ENCODE measurements around the gene SAT1.
A peak's percentile ranks its signal among the peaks of the same experiment; 100 is the strongest.
"Not testable (repeated sequence)": the region's sequence is repeated elsewhere in the genome, so short reads cannot be mapped to it uniquely, and the experiment has no call there.

The SAT1 gene

GRCh38 chrX:23782863-23783588 lies at the start of gene SAT1:
Gene SAT1, plus strand, starts transcription at chrX:23783173. Its CDS starts 179 bp downstream, at chrX:23783352.
- peak; percentile 84 for DNase-seq (ENCODE audit: low read depth)

- DNase-seq (ENCODE audit: low read depth), result no peak
Observed at GRCh38 chrX:23736030-23736429, 46.9 kb upstream of the SAT1 start.

DNA sequence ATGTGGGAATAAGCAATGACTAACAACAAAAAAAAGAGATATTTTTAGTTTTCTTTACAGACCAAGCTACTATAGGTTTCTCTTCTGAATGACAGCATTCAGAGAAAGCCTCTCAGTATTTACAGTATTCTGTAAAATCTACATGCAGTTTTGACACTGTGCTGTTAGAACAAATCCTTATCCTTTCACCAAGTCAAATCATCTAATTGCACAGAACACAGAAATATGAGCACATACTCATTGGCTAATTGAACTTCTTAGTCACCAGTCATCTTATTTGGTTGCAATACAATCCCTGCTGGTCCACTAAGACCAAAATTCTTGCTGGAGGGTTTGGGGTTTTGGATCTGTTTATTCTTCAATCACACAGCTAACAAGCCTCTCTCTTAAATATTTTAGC lies 45.6 kb upstream of the SAT1 start:
- no peak for DNase-seq (ENCODE audit: low read depth)

- no peak for DNase-seq (ENCODE audit: low read depth)
Observed at GRCh38 chrX:23742174-23742696, 40.7 kb upstream of the SAT1 start.

DNA sequence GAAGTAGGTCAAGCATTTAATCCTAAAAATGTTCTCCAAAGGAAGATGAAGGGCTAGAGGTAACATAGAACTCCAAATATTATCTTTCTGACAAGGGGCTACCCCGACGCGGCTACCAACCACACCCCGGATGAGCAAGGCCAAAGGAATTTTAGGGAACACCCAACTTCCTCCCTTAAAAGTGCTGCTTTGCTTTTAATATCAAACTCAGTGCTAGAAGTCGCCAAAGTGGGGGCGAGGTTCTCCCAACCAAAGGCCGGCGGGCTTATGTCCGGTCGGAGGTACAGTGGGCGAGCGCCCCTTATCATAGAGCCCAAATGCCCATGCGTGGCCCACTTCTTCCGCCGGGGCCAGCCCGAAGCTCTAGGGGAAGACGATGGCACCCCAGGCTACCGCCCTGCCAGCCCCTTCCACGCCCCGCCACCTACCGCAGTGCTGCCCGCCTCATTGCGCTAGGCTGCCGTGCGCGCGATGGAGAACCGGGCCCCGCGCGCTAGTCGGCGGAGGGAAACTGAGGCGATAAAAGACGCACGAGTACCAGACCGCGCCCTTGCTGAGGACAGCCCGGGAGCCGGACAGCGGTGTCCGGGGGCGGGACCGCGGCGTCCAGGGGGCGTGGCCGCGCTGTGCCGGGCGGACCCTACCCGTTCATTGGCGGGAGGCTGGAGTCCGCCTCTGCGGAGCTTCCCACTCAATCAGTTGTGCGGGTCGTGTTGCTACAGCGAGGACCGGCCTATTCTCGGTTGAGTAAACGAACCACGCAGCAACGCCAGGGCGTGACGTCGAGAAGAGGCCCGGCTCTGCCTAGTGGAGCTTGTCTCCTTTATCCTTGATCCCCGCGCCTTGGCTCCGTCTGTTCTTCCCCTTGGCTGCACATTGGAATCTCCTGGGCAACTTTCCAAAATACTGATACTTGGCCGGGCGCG lies 40.0 kb upstream of the SAT1 start, which contains the start of gene ACOT9:
ACOT9 (minus strand) TSS at position 580 of the 926 bp plus-strand sequence; CDS start at position 448, 132 bp downstream.
- DNase-seq (ENCODE audit: low read depth), result peak; percentile 47

- not testable (repeated sequence) for DNase-seq (ENCODE audit: low read depth)
Observed at GRCh38 chrX:23743623-23743971, 39.4 kb upstream of the SAT1 start.

GRCh38 chrX:23745786-23746185 lies 37.2 kb upstream of the SAT1 start:
- DNase-seq (ENCODE audit: low read depth), result no peak

DNA sequence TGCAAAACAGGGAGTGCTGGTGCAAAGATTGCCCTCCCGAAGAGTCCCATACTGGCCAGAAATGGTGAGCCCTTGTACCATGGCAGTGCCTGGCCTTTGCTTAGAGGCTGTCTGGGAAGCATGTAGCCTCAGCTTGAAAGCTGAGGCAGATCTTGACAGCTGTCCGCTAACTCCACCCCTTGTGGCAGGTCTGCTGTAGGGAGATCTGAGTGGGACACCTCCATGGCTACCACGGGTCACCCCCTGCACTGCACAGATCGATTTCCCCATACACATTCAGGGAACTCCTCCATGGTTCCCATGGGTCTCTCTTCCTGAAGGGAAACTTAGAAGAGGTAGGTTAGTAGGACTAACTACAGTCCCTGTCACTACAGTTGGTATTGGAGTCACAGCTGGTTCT lies 33.8 kb upstream of the SAT1 start:
- DNase-seq (ENCODE audit: low read depth), result no peak

GRCh38 chrX:23749576-23749975 lies 33.4 kb upstream of the SAT1 start:
- no peak for DNase-seq (ENCODE audit: low read depth)

DNA sequence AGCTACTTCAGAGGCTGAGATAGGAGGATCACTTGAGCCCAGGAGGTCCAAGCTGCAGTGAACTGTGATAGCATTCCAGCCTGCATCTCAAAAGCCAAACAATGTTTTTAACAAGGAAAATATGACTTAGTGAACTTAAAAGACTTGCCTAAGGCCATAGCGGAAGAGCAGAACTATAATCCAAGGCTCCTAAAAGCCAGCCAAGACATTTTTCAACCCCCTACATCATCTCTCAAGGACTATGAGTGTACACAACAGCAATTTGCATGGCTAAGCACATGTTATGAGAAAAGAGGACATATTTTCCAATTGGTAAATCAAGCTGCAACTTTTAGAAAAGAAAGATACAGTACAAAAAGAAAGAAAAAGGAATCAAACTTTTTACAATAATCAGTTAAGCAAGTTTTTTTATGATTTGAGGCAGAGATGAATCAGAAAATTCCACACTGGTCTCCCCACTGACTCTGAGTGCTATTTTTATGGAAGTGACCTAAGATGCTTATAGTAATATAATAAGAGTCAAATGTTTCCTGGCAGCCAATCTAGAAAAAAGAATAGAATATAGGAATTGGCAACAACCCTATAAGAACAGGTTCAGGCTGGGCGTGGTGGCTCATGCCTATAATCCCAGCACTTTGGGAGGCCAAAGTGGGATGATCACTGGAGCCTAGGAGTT lies 30.1 kb upstream of the SAT1 start:
- no peak for DNase-seq (ENCODE audit: low read depth)

GRCh38 chrX:23754664-23755063 lies 28.3 kb upstream of the SAT1 start:
- no peak for DNase-seq (ENCODE audit: low read depth)

- DNase-seq (ENCODE audit: low read depth), result peak; percentile 39
Observed at GRCh38 chrX:23756165-23756564, 26.8 kb upstream of the SAT1 start.

DNA sequence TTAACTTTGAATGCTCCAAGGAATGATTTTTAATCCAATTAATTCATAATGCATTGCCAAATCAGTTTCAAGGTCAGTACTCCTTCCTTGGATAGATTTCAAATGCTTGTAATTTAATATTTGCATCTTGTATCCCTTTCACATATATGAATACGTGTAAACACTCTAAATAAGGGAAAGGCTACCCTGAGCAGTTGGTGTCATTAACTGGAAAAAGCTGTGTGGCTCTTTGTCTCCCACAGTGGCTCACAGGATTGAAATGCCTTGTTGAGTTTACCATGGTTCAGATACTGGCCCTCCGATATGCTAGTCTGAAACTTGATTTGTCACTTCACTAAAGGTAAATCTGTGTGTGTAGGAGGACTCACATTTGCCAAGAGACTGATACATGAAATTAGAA lies 23.2 kb upstream of the SAT1 start:
- DNase-seq (ENCODE audit: low read depth), result no peak

- no peak for DNase-seq (ENCODE audit: low read depth)
Observed at GRCh38 chrX:23764188-23764984, 18.6 kb upstream of the SAT1 start.

- DNase-seq (ENCODE audit: low read depth), result no peak
Observed at GRCh38 chrX:23765449-23765848, 17.5 kb upstream of the SAT1 start.

- DNase-seq (ENCODE audit: low read depth), result no peak
Observed at GRCh38 chrX:23765868-23766267, 17.1 kb upstream of the SAT1 start.

DNA sequence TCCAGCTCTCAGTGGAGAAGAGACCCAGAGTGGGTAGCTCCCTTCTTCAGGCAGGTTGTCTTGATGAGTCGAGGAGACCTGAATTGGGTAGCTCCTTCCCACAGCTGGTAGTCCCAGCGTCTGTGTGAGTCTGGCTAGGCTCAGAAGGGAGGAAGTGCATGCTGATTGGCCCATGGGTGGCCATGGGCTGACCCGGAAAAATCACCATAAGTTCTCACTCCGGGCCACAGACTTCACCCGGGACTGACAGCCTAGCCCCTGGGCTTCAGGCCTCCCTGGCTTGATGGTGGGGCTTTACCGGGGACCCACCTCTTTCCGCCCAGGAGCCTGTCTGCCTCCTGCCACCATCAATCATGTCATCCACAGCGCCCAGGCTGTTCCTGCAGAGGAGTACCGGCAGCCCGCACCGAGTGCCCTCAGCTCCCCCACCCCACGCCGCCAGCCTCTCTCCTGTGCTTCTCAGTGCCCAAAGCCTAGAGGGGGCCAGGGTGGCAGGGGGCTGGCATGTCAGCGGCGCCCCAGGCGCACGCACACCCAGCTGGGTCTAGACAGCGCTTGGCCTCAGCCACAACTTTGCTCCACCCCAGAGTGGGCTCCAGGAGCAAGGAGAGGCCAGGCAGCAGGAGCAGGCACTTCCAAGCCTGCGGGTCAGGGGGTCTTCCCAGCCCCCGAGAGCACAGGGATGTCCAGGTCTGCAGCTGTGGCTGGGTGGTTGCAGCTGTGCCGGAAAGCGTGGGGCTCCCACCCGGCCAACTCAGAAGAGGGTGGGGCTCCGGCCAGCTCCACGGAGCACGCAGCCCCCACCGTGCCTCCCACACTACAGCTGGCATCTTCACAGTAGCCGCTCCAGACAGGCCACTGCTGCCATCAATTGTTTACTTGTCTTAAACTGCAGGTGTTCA lies 16.1 kb upstream of the SAT1 start:
- DNase-seq (ENCODE audit: low read depth), result no peak

DNA sequence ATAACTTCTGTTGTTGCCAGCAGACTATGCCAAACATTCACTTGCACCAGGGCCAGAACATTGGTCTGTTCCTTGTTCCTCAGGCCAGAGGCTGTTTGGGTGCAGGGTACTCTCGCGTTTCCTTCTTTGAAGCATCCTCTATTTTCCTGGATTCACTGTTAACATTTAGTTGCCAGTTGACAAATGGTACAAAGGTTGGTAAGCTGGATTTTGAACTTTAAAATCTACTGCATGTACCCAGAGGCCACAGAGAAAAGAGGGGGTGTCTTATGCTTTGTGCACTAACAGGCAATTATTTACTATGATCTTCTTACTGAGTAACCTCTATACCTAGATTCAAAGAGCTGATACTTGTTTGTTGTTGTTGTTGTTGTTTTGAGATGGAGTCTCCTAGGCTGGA lies 12.8 kb upstream of the SAT1 start:
- no peak for DNase-seq (ENCODE audit: low read depth)

DNA sequence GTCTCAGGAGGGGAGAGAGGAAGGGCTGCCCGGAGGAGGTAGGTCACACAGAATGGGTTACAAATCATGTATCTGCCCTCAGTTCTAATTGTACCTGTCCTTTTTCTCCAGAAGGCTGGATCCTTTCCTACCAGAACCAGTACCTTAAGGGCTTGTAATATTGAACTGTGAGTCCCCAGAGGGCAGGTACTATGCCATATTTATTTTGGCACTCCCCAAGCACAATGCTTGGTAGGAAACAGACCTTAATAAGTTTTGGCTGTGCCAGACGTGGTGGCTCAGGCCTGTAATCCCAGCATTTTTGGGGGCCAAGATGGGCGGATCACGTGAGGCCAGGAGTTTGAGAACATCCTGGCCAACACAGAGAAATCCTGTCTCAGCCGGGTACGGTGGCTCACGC lies 11.9 kb upstream of the SAT1 start:
- not testable (repeated sequence) for DNase-seq (ENCODE audit: low read depth)

- DNase-seq (ENCODE audit: low read depth), result no peak
Observed at GRCh38 chrX:23773601-23774175, 9.3 kb upstream of the SAT1 start.

All from activated gamma-delta T cell treated with anti-CD3 and anti-CD28 coated beads, Interleukin-2, amount 50 U/mL, for 16 hours (primary cell).